Keratinocyte (primary cell): Measurements from ENCODE around the gene SMIM38.
"Not testable (repeated sequence)": the region's sequence is repeated elsewhere in the genome, so short reads cannot be mapped to it uniquely, and the experiment has no call there.

ENCODE experiments used
- EZH2 ChIP-seq: IDR thresholded peaks from one replicate; pipeline ENCODE4 v1.6.1; 2012; ENCODE audit warnings: inconsistent platforms, mild to moderate bottlenecking, low read length, moderate library complexity
- TF ChIP-seq, protein P1 (sequence below), 3 experiments: IDR thresholded peaks in 1 of 3; conservative IDR thresholded peaks in 1 of 3; optimal IDR thresholded peaks in 1 of 3; 2 replicates in 2 of 3; 3 replicates in 1 of 3; pipeline versions ENCODE3 to v1.5.1; 2011; ENCODE audit warnings: low read length in 3 of 3, mild to moderate bottlenecking in 3 of 3, moderate library complexity in 2 of 3, control low read depth in 1 of 3, inconsistent platforms in 1 of 3; ENCODE audit not compliant: insufficient read depth in 2 of 3; ENCODE audit errors: extremely low read depth in 1 of 3

DNA sequence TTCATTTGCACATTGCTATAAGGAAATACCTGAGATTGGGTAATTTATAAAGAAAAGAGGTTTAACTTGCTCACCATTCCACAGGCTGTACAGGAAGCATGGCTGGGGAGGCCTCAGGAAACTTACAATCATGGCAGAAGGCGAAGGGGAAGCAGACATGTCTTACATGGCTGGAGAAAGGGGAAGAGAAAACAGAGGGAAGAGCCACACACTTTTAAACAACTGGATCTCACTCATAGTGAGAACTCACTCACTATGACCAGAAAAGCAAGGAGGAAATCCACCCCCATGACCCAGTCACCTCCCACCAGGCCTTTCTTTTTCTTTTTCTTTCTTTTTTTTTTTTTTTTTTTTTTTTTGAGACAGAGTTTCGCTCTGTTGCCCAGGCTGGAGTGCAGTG lies 21.6 kb upstream of the SMIM38 start:
- TF ChIP-seq, protein P1, sequence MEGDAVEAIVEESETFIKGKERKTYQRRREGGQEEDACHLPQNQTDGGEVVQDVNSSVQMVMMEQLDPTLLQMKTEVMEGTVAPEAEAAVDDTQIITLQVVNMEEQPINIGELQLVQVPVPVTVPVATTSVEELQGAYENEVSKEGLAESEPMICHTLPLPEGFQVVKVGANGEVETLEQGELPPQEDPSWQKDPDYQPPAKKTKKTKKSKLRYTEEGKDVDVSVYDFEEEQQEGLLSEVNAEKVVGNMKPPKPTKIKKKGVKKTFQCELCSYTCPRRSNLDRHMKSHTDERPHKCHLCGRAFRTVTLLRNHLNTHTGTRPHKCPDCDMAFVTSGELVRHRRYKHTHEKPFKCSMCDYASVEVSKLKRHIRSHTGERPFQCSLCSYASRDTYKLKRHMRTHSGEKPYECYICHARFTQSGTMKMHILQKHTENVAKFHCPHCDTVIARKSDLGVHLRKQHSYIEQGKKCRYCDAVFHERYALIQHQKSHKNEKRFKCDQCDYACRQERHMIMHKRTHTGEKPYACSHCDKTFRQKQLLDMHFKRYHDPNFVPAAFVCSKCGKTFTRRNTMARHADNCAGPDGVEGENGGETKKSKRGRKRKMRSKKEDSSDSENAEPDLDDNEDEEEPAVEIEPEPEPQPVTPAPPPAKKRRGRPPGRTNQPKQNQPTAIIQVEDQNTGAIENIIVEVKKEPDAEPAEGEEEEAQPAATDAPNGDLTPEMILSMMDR (optimal IDR thresholded peaks at IDR 0.05 in 1 of 3, IDR thresholded peaks at IDR 0.05 in 1 of 3, conservative IDR thresholded peaks at IDR 0.05 in 1 of 3; ENCODE audit: extremely low read depth in 1 of 3, insufficient read depth in 2 of 3, low read length in 3 of 3) = not testable (repeated sequence)
- not testable (repeated sequence) for TF ChIP-seq EZH2
